ENCODE results near the gene BCAR3.

BCAR3 gene

DNA sequence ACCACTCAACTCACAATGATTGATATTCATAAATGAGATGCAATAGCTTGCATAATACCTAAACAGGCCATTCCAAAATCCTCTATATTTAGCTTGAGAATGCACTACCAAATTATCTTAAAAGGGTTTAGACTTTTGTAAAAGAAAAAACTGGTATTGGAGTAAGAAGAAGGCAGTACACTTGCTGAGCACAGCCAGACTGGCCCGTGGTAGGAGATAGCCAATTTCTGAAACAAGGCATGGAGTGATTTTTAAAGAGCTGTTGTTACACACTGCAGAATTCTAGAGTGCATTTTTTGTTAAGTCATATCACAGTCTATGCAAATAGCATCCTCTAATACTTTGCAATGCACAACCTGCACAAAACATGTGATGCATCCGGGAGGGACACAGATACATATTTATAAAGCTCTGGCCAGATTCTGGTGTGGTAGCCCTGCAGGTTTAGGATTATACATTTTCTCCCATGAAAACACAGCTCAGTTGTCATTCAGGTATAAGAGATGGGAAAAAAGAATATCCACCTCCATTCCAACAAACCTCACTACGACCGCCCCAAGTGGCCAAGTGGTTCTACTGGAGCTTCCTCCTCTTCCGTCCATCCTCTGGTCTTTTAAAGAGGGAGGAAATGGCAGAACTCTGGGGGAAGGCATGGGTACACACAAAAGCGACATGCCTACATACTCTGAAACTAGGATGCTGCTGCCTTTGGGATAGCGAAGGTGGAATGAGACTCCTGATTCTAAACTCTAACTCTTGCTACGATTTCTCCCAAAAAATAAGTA lies 40.8 kb downstream of the BCAR3 start:
- DNase-seq (ENCODE audit: low read depth in 1 of 2, low spot score in 1 of 2) = no peak

DNA sequence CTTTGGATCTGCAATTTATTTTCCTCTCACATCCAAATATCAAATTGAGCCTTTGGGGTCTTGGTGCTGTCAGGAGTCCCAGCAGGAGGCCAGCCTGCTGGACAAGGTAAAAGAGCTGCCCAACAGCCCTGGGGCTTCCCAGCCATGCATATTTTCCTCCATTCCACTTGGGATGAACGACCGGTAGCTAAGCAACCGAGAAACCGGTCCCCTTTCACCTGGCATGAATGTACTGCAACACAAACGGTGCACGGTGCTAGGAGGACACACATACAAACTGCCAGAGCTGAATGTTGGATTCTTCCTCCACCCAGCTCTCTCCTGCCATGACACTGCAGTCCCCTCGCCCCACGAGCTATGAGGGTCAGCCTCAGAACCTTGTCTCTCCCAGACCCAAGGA lies 42.7 kb downstream of the BCAR3 start:
- no peak for DNase-seq (ENCODE audit: low read depth in 1 of 2, low spot score in 1 of 2)

DNA sequence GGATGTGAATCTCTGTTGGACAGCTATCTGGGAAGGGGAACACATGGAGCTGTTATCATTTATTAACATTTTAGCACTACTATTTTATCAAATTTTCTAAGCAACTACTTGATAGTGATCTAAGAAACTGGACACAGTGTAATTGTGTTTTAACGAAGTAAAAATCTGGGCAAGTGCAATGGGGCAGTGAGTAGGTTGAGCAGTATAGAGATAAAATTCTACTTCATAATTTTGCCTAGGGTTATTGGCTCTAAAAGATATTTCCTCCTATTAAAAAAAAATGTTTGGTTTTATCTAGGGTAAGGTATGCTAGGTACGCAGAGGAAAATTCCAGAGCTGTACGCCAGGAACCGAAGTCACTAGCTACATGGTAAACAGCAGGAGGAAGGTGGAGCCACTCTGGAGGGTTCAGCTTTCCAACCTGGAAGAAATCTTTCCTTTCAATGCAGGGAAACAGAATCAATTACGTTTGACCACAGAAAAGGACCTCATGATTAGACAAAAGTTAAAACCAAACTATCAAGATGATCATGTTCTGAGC lies 43.3 kb downstream of the BCAR3 start:
- DNase-seq (ENCODE audit: low read depth in 1 of 2, low spot score in 1 of 2) = no peak

DNA sequence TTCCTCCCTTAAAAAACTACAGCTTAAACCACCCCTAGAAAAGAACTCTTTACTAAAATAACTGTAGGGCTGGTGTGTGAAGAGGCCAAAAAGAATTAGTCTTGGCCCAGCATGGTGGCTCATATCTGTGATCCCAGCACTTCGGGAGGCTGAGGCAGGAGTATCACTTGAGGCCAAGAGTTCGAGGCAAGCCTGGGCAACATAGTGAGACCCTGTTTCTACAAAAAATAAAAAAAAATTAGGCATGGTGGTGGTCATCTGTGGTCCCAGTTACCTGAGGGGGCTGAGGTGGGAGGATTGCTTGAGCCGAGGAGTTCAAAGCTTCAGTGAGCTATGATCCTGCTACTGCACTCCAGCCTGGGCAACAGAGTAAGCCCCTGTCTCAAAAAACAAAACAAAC lies 44.9 kb downstream of the BCAR3 start:
- DNase-seq (ENCODE audit: low read depth in 1 of 2, low spot score in 1 of 2) = no peak

DNA sequence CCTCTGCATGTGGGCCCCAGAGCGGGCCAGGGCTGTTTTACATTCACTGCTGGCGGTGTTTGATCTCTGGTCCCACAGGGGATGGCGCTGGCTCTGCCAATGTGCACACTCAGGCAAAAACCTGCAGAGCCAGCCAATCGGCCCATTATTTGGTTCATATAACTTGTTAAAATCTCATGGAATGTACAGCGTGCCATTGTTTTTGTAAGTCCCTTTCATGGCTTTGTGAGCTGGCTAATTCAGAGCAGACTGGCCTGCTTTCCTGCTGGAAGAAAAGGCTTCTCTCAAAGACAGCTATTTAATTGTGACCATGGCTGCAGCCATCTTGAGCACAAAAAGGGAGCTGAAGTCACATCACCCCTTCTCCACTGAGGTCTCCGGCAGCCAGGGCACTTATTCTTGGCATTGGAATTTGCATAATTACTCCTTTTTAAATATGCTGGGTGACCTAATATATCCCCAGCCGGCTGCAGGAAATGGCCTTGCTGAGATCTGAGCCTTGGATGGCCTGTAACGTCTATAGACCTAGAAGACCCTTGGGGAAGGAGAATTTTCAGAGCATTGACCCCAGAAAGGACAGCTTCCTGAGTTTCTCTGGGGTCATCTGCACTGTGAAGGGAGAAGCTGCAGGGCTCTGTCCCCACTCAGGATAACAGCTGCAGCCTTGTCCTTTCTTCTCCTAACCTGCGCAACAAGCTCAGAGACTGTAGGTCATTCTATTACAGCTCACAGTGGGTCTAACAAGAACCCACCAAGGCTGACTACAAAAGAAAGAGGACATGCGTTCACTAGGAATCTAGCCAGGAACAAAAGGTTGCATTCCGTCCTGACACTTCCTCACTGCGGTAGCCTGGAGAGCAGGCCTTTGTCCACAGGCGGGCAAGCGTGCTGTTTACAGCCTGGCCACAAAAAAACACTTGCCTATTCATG lies 45.8 kb downstream of the BCAR3 start:
- DNase-seq (ENCODE audit: low read depth in 1 of 2, low spot score in 1 of 2) = no peak

DNA sequence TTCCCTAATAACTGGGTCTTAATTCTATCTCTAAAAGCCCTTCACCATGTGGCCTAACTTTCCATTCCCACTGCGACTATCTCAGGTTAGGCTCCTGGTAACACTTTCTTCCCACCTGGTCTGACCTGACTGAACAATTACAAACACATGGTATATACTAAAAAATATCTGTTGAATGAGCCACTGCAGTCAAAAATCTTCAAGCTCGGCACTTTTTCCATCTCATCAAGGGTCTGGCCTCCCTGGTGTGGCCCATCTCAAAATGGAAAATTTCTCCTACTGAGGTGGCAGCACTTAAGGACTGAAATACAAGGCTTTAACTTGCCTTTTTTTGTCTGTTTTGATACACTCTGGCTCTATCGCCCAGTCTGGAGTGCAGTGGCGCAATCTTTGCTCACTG lies 48.3 kb downstream of the BCAR3 start:
- no peak for DNase-seq (ENCODE audit: low read depth in 1 of 2, low spot score in 1 of 2)

DNA sequence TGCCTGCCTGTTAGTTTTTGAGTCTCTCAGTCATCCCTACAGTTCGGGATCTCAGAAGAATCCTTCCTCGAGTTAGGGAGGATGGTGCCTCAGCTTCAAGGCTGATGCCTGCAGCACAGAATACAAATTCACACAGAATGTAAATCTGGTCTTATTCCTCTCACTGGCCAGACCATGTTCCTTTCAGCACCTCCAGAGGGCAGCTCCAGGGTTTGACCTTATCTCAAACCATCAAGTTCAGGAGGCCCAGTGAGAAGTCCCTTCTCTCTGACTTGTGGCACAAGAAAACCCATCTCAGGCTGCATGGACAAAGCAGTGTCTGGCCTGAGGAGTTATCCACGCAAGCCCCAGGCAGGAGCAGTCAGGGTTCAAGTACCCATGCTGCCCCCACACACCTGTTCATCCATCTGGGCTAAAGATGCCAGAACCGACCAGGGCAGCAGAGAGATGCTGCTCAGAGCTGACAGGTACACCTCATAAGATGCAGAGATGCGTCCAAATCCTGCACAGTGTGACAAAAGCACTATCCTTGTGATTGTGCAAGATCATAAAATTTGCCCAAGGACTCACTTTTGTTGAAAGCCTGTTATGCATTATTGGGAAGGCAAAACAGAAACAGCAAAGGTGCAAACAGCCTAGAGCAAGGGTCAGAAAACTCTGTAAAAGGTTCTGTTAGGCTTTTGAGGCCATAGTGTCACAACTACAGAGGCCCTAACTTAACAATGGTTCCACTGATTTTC lies 49.8 kb downstream of the BCAR3 start:
- DNase-seq (ENCODE audit: low read depth in 1 of 2, low spot score in 1 of 2) = no peak

DNA sequence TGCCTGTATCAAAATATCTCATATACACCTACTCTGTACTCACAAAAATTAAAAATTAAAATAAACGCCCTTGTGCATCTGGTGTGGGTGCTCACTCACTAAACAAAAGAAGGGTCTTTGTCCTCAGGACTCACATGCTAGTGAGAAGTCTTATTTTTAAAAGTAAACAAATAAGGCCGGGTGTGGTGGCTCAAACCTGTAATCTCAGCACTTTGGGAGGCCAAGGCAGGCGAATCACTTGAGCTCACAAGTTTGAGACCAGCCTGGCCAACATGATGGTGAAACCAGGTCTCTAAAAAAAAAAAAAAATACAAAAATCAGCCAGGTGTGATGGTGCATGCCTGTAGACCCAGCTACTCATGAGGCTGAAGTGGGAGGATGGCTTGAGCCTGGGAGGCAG lies 51.5 kb downstream of the BCAR3 start:
- no peak for DNase-seq (ENCODE audit: low read depth in 1 of 2, low spot score in 1 of 2)

DNA sequence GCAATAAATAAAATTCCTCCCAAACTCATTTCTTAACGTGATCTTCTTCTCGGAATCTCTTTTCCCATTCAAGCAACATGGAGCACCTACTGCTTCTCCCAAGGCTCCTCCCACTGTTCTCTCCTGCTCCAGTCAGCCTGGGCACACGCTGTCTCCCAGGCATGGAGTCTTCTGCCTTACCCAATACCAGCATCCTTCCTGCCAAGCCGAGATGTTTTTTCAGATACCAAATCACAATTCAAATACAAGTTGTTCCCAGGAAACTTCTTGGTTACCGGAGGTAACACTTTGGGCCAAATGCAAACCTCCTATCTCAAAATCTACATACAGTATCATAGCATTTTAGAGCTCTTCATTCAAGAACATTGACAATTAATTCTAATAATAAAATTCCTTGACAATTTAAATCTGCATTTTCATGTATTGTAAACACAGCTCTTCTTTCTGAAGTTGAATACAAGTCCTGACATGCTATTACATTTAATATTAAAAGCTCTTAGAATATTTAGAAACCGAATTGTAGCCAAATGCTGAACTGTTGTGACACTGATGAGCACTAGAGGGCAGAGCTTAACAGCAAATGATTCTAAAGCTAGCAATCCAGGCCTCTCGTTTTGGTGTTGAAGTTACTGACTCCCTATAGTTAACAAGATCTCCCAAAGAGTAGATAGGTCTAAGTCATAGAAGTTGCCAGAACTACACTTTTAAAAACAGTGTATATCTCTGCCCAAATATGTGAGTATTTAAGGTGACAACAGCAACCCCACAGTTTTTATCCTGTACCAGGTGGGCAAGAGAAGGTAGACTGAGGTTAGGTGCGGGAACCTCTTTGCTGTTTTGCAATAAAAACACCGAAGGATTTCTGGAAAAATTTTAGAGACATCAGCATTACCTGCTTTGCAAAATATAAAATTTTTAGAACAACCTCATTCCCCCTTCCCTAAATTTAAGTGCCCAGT lies 52.3 kb downstream of the BCAR3 start:
- DNase-seq (ENCODE audit: low read depth in 1 of 2, low spot score in 1 of 2) = no peak

DNA sequence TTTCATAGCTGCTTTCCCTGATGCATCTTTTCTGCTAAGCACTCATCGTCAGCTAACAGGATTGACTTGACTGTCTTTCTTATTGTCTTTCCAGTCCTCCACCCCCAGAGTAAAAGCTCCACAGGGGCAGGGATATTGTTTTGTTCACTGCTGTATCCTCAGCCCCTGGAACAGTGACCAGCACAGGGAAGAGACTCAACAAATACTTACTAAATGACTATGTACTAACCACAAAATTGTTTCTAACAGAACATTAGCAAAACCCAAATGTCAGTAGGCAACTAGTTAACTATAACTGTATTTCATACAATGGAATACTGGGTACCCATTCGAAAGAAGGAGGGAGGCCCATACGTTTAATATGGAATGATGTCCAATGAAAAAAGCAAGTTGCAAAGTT lies 53.0 kb downstream of the BCAR3 start:
- no peak for DNase-seq (ENCODE audit: low read depth in 1 of 2, low spot score in 1 of 2)

DNA sequence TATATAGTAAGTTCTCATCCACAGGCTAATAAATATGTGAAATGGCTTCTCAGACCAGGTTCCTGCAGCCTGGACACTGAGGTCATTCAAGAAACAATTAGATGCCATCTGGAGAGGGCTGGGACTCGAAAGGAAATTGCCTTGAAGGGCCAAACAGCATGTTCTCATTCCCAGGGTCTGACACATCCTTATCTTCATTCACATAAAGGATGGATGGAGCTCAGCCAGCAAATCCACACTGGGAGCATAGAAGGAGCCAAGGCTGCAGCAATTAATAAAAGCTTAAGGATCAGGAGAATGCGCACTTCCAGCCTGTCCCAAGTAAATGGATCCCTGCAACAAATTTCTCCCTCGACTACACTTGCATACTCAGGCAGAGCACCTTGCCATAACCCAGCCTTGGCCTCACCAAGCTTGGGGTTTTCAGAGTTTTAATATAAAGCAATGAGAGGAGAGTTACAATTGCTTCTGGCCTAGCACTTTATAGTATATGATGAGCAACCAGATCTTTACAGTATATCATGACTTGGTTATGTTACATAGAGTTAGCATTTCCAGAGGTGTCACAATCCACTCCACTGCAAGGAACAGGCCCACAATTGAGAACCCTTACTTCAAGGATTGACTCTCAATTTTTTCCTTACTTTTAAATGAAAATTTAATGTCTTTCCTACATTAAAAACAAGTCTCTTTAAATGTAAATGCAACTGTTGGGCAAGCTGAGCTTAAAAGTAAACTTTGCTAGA lies 55.9 kb downstream of the BCAR3 start:
- DNase-seq (ENCODE audit: low read depth in 1 of 2, low spot score in 1 of 2) = no peak

DNA sequence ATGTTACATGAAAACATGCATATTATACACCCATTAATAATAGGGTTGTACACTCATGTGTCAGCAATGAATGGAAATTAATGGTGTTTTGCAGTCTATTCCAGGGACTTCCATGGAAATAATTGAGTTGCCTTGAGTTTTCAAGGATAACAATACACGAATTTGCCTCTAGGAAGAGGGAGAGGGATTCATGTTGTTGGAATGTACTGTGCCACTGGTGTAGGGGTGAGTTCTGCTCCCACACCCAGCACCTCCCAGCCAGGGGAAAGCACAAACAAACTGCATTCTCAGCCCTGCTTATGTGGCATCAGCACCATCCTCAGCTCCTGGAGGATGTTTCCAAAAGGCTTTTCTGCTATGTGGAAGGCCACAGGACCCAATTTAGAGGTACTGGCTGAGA lies 57.8 kb downstream of the BCAR3 start:
- no peak for DNase-seq (ENCODE audit: low read depth in 1 of 2, low spot score in 1 of 2)

DNA sequence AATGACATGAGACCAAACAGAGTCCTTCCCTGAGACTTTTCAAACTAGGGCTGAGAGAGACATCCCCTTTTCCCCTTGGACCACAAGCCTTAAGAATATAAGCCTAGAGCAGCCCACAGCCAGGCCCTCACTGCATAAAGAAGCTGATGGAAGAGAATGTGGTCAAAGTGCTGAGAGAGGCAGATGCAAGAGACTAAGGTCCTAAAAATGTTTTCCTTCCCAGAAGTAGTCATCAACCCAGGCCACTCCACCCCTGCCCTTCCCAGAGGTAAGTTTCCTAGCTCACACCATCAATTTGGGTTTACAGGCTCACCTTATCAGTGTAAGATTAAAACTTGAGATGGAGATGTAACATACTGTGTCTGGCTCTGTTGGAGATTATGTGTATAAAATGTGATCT lies 58.2 kb downstream of the BCAR3 start:
- no peak for DNase-seq (ENCODE audit: low read depth in 1 of 2, low spot score in 1 of 2)

DNA sequence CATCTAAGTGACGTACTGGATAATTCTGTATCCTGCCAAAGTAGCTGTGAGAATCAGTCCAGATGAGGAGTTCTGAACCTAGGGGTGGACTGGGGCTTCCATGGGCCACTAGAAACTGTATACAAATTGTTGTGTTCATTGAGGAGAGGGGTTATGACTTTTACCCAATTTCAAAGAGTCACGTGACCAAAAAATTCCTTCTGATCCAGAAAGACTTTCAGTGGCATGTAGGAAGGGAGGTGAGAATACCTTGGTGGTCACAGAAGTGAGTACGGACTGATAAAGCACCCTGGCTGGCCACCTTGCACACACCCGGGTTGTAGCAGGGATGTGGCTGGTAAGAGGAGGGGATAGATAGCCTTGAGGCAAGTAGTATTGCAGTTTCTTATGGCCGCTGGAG lies 60.4 kb downstream of the BCAR3 start:
- DNase-seq (ENCODE audit: low read depth in 1 of 2, low spot score in 1 of 2) = no peak

DNA sequence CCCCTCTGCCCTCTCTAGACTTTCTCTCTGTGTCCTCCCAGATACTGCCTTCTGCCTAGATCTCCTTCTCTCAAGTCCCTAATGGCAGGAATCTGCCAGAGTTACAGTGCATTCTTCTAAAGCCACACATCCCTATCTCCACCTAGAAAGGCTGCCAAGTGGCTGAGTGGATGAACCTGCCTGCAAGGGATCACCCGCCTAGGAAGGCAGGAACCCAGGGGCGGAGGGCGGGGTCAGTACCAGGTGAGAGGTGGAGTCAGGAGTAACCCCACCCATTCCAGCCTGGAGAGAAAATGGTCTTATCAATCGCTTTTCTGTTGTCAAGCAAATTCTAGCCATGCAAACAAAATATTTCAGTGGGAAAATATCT lies 60.8 kb downstream of the BCAR3 start:
- DNase-seq (ENCODE audit: low read depth in 1 of 2, low spot score in 1 of 2) = no peak

DNA sequence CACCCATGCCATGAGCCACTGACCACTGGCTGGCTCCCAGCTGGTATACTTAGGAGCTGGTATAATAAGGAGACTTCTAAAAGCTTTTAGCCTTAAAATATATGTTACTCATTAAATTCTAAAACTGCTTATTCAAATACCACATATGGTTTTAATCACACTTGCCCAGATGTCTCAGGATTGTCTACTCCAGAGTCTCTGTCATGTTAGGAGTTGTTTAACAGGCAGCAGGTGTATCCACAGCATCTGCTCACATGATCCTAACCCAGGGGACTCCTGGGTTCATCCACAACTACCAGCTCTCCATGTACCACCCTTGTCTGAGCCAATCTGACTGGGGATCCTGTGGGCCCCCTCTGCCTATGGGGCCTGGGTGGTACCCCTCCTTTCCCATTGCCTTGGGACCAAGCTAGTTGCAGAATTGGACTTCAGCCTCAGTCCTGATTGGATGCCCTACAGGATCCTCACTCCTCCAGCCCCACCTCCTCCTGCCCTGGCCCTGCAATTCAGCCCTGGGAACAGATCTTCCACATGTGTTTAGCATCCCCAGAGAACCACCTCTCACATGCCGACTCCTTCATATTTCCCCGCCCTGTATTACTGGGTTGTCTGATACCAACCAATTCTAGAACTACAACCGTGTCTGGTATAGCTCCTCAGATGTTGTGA lies 61.3 kb downstream of the BCAR3 start:
- no peak for DNase-seq (ENCODE audit: low read depth in 1 of 2, low spot score in 1 of 2)

DNA sequence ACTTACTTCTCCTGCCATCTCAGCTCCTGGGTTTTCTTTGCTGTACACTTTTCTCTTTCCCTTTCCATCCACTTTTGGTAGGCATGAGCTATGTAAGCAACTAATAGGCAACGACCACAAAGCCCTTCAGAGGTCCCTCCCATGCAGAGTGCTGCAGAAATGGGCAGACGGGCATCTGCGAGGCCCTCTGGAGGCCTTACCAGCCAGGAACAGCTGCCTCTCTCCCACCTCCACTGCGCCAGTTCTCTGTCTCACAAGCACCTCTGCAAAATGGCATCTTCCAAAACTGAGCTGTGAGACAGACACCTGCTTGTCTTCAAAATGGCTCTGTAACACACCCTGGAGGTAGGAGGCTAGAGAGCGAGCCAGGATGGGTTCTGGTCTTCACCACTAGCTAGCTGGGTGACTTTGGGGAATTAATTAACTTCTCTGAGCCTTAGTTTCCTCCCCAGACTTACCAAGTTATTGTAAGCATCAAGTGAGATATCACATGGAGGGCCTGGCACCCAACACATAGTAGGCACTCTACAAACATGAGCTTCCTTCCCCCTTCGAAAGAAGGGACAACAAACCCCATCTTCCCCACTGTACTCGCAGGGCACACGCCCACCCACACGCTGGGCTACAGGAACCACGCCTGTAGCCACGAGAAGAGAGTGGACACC lies 62.0 kb downstream of the BCAR3 start:
- no peak for DNase-seq (ENCODE audit: low read depth in 1 of 2, low spot score in 1 of 2)

DNA sequence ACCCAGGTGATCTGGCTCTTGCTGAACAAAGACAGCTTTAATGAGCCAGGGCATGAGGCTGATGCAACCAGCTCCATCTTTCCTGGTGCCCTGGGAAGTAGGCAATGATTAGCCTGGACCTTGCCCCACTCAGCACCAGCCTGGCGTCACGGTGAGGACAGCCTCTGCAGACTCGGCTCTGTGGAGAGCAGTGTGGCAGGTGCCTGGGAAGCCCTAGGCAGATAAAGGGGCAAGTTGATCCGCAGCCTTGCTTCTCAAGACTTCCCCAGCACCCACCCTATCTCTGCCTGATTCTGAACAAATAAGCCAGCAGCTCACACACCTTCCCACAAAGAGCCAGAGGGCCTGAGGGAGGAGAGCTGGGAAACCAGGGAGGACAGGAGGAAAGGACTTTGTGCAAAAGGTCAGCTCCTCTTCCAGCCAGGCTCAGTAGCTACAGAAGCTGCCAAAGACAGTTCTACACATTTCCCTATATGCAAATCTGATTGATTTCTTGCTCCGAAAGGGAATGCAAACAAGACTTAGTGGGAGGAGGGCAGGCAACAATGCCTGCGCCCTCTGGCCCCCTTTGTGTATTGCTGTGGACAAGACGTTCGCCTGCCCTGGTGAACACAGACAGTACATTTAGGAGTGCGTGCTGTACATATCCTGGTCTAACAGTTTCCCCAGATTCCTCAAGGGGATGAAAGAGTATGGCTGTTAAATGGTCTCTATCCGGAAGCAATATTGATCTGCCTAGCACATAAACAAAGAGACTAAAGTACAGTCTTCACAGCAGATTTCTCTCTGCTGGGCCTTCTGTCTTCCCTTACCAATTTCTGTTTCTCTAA lies 63.8 kb downstream of the BCAR3 start:
- DNase-seq (ENCODE audit: low read depth in 1 of 2, low spot score in 1 of 2) = no peak

Measured in activated T-helper 1 cell treated with anti-CD3 and anti-CD28 coated beads, Interleukin-2, amount 50 U/mL, for 16 hours (primary cell).